ENCODE data around the gene ISG20L2. TPM values are rescaled to one million over a fixed set of nuclear protein-coding genes. Genes with fewer than 3 reads are reported as not detected.
A peak's percentile ranks its signal among the peaks of the same experiment; 100 is the strongest.

Gene ISG20L2
- total RNA-seq, 2 donors from 2014 or later = 15.0 to 19.8 TPM

- ATAC-seq (ENCODE audit: insufficient number of reproducible peaks, low FRiP score, low read depth) = no peak
Measured at GRCh38 chr1:156708218-156708661, 20.3 kb downstream of the ISG20L2 start.

GRCh38 chr1:156707417-156708217 lies 20.9 kb downstream of the ISG20L2 start:
- Histone ChIP-seq H3K36me3 (no peaks in the 10 kb centered on the region), H3K4me3 (no peak overlapping the region), H3K4me1 (ENCODE audit: control insufficient read depth in 1 of 2, low read depth in 2 of 2) (peaks cover 28 to 41% of the 10 kb centered on the region in 2 donors), H3K27me3 (replicated peaks; ENCODE audit: insufficient read depth) (no peaks in the 10 kb centered on the region), H3K9me3 (no peaks in the 10 kb centered on the region), H3K27ac (peak overlapping the region in 1 of 2 donors; percentile 69)
- no peak for TF ChIP-seq CTCF (IDR thresholded peaks at IDR 0.05)
- DNase-seq (ENCODE audit: low spot score) (no peak), ATAC-seq (ENCODE audit: insufficient number of reproducible peaks, low FRiP score, low read depth) (no peak)

More at GRCh38 chr1:156708218-156708661, 20.3 kb downstream of the ISG20L2 start:
- Histone ChIP-seq H3K27ac (no peak overlapping the region), H3K4me1 (ENCODE audit: control insufficient read depth in 1 of 2, low read depth in 2 of 2) (peaks cover 28 to 41% of the 10 kb centered on the region in 2 donors), H3K4me3 (no peak overlapping the region), H3K27me3 (replicated peaks; ENCODE audit: insufficient read depth) (no peaks in the 10 kb centered on the region), H3K36me3 (no peaks in the 10 kb centered on the region), H3K9me3 (no peaks in the 10 kb centered on the region)
- no peak for DNase-seq (ENCODE audit: low spot score)
- TF ChIP-seq CTCF (IDR thresholded peaks at IDR 0.05) = no peak

- no peak for ATAC-seq (ENCODE audit: insufficient number of reproducible peaks, low FRiP score, low read depth)
- Histone ChIP-seq H3K4me3 (peak overlapping the region; percentile 74), H3K4me1 (ENCODE audit: control insufficient read depth in 1 of 2, low read depth in 2 of 2) (peaks cover 28 to 41% of the 10 kb centered on the region in 2 donors), H3K27ac (peak overlapping the region; percentile 64 to 69), H3K27me3 (replicated peaks; ENCODE audit: insufficient read depth) (no peaks in the 10 kb centered on the region), H3K36me3 (no peaks in the 10 kb centered on the region), H3K9me3 (no peaks in the 10 kb centered on the region)
- no peak for DNase-seq (ENCODE audit: low spot score)
- no peak for TF ChIP-seq CTCF (IDR thresholded peaks at IDR 0.05)
Measured at GRCh38 chr1:156706657-156707416, 21.7 kb downstream of the ISG20L2 start.

GRCh38 chr1:156705918-156706656 lies 22.5 kb downstream of the ISG20L2 start:
- peak overlapping the region; percentile 64 to 69 for H3K27ac ChIP-seq
- no peaks in the 10 kb centered on the region for H3K9me3 ChIP-seq
- DNase-seq (ENCODE audit: low spot score) (peak; percentile 28), ATAC-seq (ENCODE audit: insufficient number of reproducible peaks, low FRiP score, low read depth) (no peak)
- peaks cover 28 to 41% of the 10 kb centered on the region in 2 donors for H3K4me1 ChIP-seq (ENCODE audit: control insufficient read depth in 1 of 2, low read depth in 2 of 2)
- TF ChIP-seq CTCF (IDR thresholded peaks at IDR 0.05) = peak; percentile 79
- H3K27me3 ChIP-seq (replicated peaks; ENCODE audit: insufficient read depth) = no peaks in the 10 kb centered on the region
- H3K36me3 ChIP-seq = no peaks in the 10 kb centered on the region
- H3K4me3 ChIP-seq = peak overlapping the region; percentile 74

Data from thoracic aorta (tissue), 2 donors.